NCI-H1930 (cell line): ENCODE data around the gene SIPA1L3.

Source experiments
- DNase-seq, 2 experiments: peaks; one replicate each; lab custom pipeline; 2025; lab: John Stamatoyannopoulos, UW

Gene SIPA1L3

GRCh38 chr19:37942516-37942902, 35.5 kb downstream of the SIPA1L3 start:
- no peak for DNase-seq

- no peak for DNase-seq
Observed at GRCh38 chr19:37943480-37943879, 36.5 kb downstream of the SIPA1L3 start.

GRCh38 chr19:37946132-37946531, 39.1 kb downstream of the SIPA1L3 start:
- DNase-seq = no peak

- DNase-seq = no peak
Observed at GRCh38 chr19:37947778-37948177, 40.8 kb downstream of the SIPA1L3 start.

GRCh38 chr19:37948362-37948761, 41.4 kb downstream of the SIPA1L3 start:
- DNase-seq = no peak

- no peak for DNase-seq
Observed at GRCh38 chr19:37950471-37951175, 43.6 kb downstream of the SIPA1L3 start.

- no peak for DNase-seq
Observed at GRCh38 chr19:37951816-37952210, 44.8 kb downstream of the SIPA1L3 start.

GRCh38 chr19:37953171-37953917, 46.3 kb downstream of the SIPA1L3 start:
- no peak for DNase-seq

- DNase-seq = no peak
Observed at GRCh38 chr19:37953918-37954303, 46.9 kb downstream of the SIPA1L3 start.

GRCh38 chr19:37954421-37954874, 47.4 kb downstream of the SIPA1L3 start:
- no peak for DNase-seq

GRCh38 chr19:37955986-37956385, 49.0 kb downstream of the SIPA1L3 start:
- DNase-seq = peak; percentile 36 to 49

GRCh38 chr19:37957176-37957575, 50.2 kb downstream of the SIPA1L3 start:
- DNase-seq = no peak

- DNase-seq = no peak
Observed at GRCh38 chr19:37959665-37960114, 52.7 kb downstream of the SIPA1L3 start.

GRCh38 chr19:37961198-37961597, 54.2 kb downstream of the SIPA1L3 start:
- no peak for DNase-seq

GRCh38 chr19:37963190-37963936, 56.4 kb downstream of the SIPA1L3 start:
- DNase-seq = no peak

- DNase-seq = no peak
Observed at GRCh38 chr19:37964109-37964508, 57.1 kb downstream of the SIPA1L3 start.

GRCh38 chr19:37966211-37966661, 59.2 kb downstream of the SIPA1L3 start:
- no peak for DNase-seq

- DNase-seq = no peak
Observed at GRCh38 chr19:37966662-37967231, 59.7 kb downstream of the SIPA1L3 start.

GRCh38 chr19:37969695-37970094, 62.7 kb downstream of the SIPA1L3 start:
- DNase-seq = no peak

- DNase-seq = no peak
Observed at GRCh38 chr19:37970699-37971098, 63.7 kb downstream of the SIPA1L3 start.

GRCh38 chr19:37972803-37973202, 65.8 kb downstream of the SIPA1L3 start:
- no peak for DNase-seq

- no peak for DNase-seq
Observed at GRCh38 chr19:37973666-37974065, 66.7 kb downstream of the SIPA1L3 start.
